GM23248 (cell line): ENCODE results near the gene THOC1. TPM values are rescaled to one million over a fixed set of nuclear protein-coding genes. Genes with fewer than 3 reads are reported as not detected.
"Not testable (repeated sequence)": the region's sequence is repeated elsewhere in the genome, so short reads cannot be mapped to it uniquely, and the experiment has no call there.

ENCODE experiments used
- DNase-seq: peaks from one replicate; pipeline ENCODE4 v3.0.0-alpha.2; 2015
- H2AFZ ChIP-seq: fragments of 200-600 bp; sonication (generic); 2 replicates; pipeline ENCODE4 v1.6.1; 2016; ENCODE audit warnings: antibody characterized with exemption
- H3F3A ChIP-seq: fragments of 200-600 bp; sonication (generic); 2 replicates; pipeline ENCODE4 v1.6.1; 2016; ENCODE audit warnings: mild to moderate bottlenecking, antibody characterized with exemption, mixed run types; ENCODE audit not compliant: insufficient read depth
- H3K27ac ChIP-seq: fragments of 200-600 bp; sonication (generic); 2 replicates; pipeline ENCODE4 v1.5.1; 2016; ENCODE audit warnings: mild to moderate bottlenecking
- H3K27me3 ChIP-seq: fragments of 200-600 bp; sonication (generic); replicated peaks from 2 replicates; pipeline ENCODE4 v1.6.1; 2016; ENCODE audit warnings: mild to moderate bottlenecking; ENCODE audit not compliant: insufficient read depth
- H3K36me3 ChIP-seq: fragments of 200-600 bp; sonication (generic); 2 replicates; pipeline ENCODE4 v1.6.1; 2016; ENCODE audit warnings: low read depth, mild to moderate bottlenecking
- H3K4me1 ChIP-seq: fragments of 200-600 bp; sonication (generic); 2 replicates; pipeline ENCODE4 v1.6.1; 2016; ENCODE audit warnings: mild to moderate bottlenecking; ENCODE audit not compliant: insufficient read depth
- H3K4me2 ChIP-seq: fragments of 200-600 bp; sonication (generic); one replicate; pipeline ENCODE4 v1.6.1; 2016; ENCODE audit warnings: mild to moderate bottlenecking; ENCODE audit not compliant: unreplicated experiment
- H3K4me3 ChIP-seq: fragments of 200-600 bp; sonication (generic); 2 replicates; pipeline ENCODE4 v1.5.1; 2016; ENCODE audit warnings: mild to moderate bottlenecking
- H3K79me2 ChIP-seq: fragments of 200-600 bp; sonication (generic); 2 replicates; pipeline ENCODE4 v1.6.1; 2016; ENCODE audit warnings: mild to moderate bottlenecking; ENCODE audit not compliant: insufficient read depth
- H3K9ac ChIP-seq: fragments of 200-600 bp; sonication (generic); 2 replicates; pipeline ENCODE4 v1.6.1; 2016; ENCODE audit warnings: mild to moderate bottlenecking
- H3K9me2 ChIP-seq: fragments of 200-600 bp; sonication (generic); 2 replicates; pipeline ENCODE4 v1.6.1; 2016; ENCODE audit warnings: mixed run types, mild to moderate bottlenecking, moderate library complexity; ENCODE audit not compliant: insufficient read depth
- H3K9me3 ChIP-seq: fragments of 200-600 bp; sonication (generic); one replicate; pipeline ENCODE4 v1.6.1; 2017; ENCODE audit warnings: low read depth
- H4K20me1 ChIP-seq: fragments of 200-600 bp; sonication (generic); 2 replicates; pipeline ENCODE4 v1.6.0; 2016; ENCODE audit not compliant: insufficient read depth
- EZH2 ChIP-seq: fragments of 200-600 bp; sonication (generic); IDR thresholded peaks from 2 replicates; pipeline ENCODE4 v1.6.1; 2018; ENCODE audit warnings: antibody characterized with exemption, mild to moderate bottlenecking; ENCODE audit not compliant: insufficient read depth, poor library complexity, severe bottlenecking
- EZH2phosphoT487 ChIP-seq: fragments of 200-600 bp; sonication (generic); IDR thresholded peaks from 2 replicates; pipeline ENCODE4 v1.6.1; 2018; ENCODE audit warnings: antibody characterized with exemption, moderate library complexity, mild to moderate bottlenecking, low read depth; ENCODE audit not compliant: insufficient read depth
- WGBS, 2 experiments: methylation state at CpG; one replicate each; pipeline ENCODE4 v1.1.6; 2015 to 2017; ENCODE audit warnings: low lambda C conversion rate in 2 of 2, low coverage in 1 of 2; ENCODE audit errors: missing lambda C conversion rate in 2 of 2; 5-methylcytosine and 5-hydroxymethylcytosine counted together
- in situ Hi-C: fragments of 300-500 bp; cut with MboI; formaldehyde crosslinking; loops from 2 replicates; pipeline ENCODE4 v1.15.0; 2020
- polyA plus RNA-seq: library from polyadenylated mRNA; unstranded; fragments of >200 nt; fragmentation: Nextera tagmentation; extraction: Ambion mirVana; gene quantifications from 2 replicates; pipeline ENCODE4 v1.2.1, GENCODE V29; 2016
- total RNA-seq: library from RNA; depleted of rRNA; stranded (reverse); fragments of >200 nt; shearing (Covaris generic); gene quantifications from 2 replicates; pipeline ENCODE4 v1.2.3, GENCODE V29; 2014

The THOC1 gene
- total and polyA plus RNA-seq, 2 experiments from 2014 or later = 23.2 to 28.3 TPM

- Histone ChIP-seq H3K79me2 (no peaks in the 10 kb centered on the region), H3K27ac (no peak overlapping the region), H3F3A (peaks cover 10% of the 10 kb centered on the region; the same call in 1 of the 2 replicates), H3K9ac (no peak overlapping the region), H3K4me2 (no peak overlapping the region), H3K36me3 (no peaks in the 10 kb centered on the region), H4K20me1 (no peaks in the 10 kb centered on the region), H3K4me3 (no peak overlapping the region), H3K27me3 (no peaks in the 10 kb centered on the region), H2AFZ (no peak overlapping the region), H3K9me2 (no peaks in the 10 kb centered on the region), H3K4me1 (peaks cover 14% of the 10 kb centered on the region; the same call in 1 of the 2 replicates), H3K9me3 (no peaks in the 10 kb centered on the region)
- no peak for TF ChIP-seq EZH2phosphoT487
- TF ChIP-seq EZH2 = no peak
- in situ Hi-C loops = no loop called here
- DNase-seq = no peak
- 88 to 93% methylated on average over 3 of the region's 3 CpGs for WGBS, 2 experiments
Observed at GRCh38 chr18:294566-294965, 26.7 kb upstream of the THOC1 start.

DNA sequence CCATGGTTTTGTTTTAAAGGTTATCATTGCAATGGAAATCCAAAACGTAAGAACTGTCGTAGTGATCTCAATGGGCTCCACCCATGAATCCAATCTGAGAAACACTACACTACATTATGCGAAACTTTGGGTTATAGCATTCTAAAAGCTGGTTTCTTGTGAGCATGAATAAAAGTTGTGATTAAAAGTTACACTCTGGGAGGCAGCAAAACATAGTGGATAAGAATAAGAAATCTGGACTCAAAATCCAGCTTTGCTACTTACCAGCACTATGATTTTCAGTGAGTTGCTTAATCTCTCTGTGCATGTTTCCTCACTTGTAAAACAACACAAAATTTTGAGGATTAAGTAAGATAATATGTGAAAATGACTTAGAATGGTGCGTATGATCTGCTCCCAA, 25.7 kb upstream of the THOC1 start:
- Histone ChIP-seq H3K4me1 (peaks cover 14% of the 10 kb centered on the region; the same call in 1 of the 2 replicates), H3K4me2 (no peak overlapping the region), H3K27ac (no peak overlapping the region), H3K27me3 (no peaks in the 10 kb centered on the region), H3K36me3 (no peaks in the 10 kb centered on the region), H3K9ac (no peak overlapping the region), H3K4me3 (no peak overlapping the region), H3K9me2 (no peaks in the 10 kb centered on the region), H3F3A (peaks cover 10% of the 10 kb centered on the region; the same call in 1 of the 2 replicates), H3K79me2 (no peaks in the 10 kb centered on the region), H3K9me3 (no peaks in the 10 kb centered on the region), H2AFZ (no peak overlapping the region), H4K20me1 (no peaks in the 10 kb centered on the region)
- no peak for TF ChIP-seq EZH2
- no peak for TF ChIP-seq EZH2phosphoT487
- peak; percentile 41 for DNase-seq
- in situ Hi-C loops = no loop called here
- WGBS, 2 experiments = 80 to 81% methylated on average over 4 of the region's 4 CpGs

GRCh38 chr18:292271-292670, 24.4 kb upstream of the THOC1 start:
- Histone ChIP-seq H3K79me2 (no peaks in the 10 kb centered on the region), H4K20me1 (no peaks in the 10 kb centered on the region), H3K9me3 (no peaks in the 10 kb centered on the region), H3K27me3 (no peaks in the 10 kb centered on the region), H3K4me1 (peaks cover 14% of the 10 kb centered on the region; the same call in 1 of the 2 replicates), H3K4me2 (no peak overlapping the region), H3F3A (peaks cover 10% of the 10 kb centered on the region; the same call in 1 of the 2 replicates), H3K9ac (no peak overlapping the region), H2AFZ (no peak overlapping the region), H3K27ac (no peak overlapping the region), H3K9me2 (no peaks in the 10 kb centered on the region), H3K36me3 (no peaks in the 10 kb centered on the region), H3K4me3 (no peak overlapping the region)
- no peak for TF ChIP-seq EZH2
- TF ChIP-seq EZH2phosphoT487 = no peak
- peak; percentile 39 for DNase-seq
- in situ Hi-C loops = no loop called here
- WGBS, 2 experiments = 54 to 55% methylated on average over 3 of the region's 3 CpGs

DNA sequence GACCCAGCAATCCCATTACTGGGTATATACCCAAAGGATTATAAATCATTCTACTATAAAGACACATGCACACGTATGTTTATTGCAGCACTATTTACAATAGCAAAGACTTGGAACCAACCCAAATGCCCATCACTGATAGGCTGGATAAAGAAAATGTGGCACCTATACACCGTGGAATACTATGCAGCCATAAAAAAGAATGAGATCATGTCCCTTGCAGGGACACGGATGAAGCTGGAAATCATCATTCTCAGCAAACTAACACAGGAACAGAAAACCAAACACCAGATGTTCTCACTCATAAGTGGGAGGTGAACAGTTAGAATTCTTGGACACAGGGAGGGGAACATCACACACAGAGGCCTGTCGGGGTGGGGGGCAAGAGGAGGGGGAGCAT, 22.1 kb upstream of the THOC1 start:
- not testable (repeated sequence) for H3K27me3 ChIP-seq, DNase-seq, H3K36me3 ChIP-seq, H3K4me1 ChIP-seq, H3K9ac ChIP-seq, H4K20me1 ChIP-seq, H3K79me2 ChIP-seq, H3F3A ChIP-seq, H3K27ac ChIP-seq, H3K4me3 ChIP-seq, H2AFZ ChIP-seq, H3K4me2 ChIP-seq, H3K9me3 ChIP-seq, H3K9me2 ChIP-seq
- WGBS, 2 experiments = 60 to 64% methylated on average over 4 of the region's 4 CpGs
- in situ Hi-C loops = loop anchor here (5.0 kb wide), 1 partner anchor 322 kb away; no protein-coding TSS in a partner anchor

- no peak overlapping the region for H3K9ac ChIP-seq
- no peak for DNase-seq
- TF ChIP-seq EZH2 (no peak), EZH2phosphoT487 (no peak)
- no peak overlapping the region for H3K27ac ChIP-seq
- H3K4me3 ChIP-seq = no peak overlapping the region
- no peaks in the 10 kb centered on the region for H3K4me1 ChIP-seq
- H2AFZ ChIP-seq = no peak overlapping the region
- no peaks in the 10 kb centered on the region for H3F3A ChIP-seq
- no peaks in the 10 kb centered on the region for H3K27me3 ChIP-seq
- H3K36me3 ChIP-seq = no peaks in the 10 kb centered on the region
- H3K9me3 ChIP-seq = no peaks in the 10 kb centered on the region
- no peaks in the 10 kb centered on the region for H4K20me1 ChIP-seq
- H3K9me2 ChIP-seq = no peaks in the 10 kb centered on the region
- WGBS, 2 experiments = 89 to 100% methylated on average over 1 of the region's 1 CpG
- in situ Hi-C loops = loop anchor here (5.0 kb wide), 1 partner anchor 323 kb away; no protein-coding TSS in a partner anchor
- no peaks in the 10 kb centered on the region for H3K79me2 ChIP-seq
- H3K4me2 ChIP-seq = no peak overlapping the region
Observed at GRCh38 chr18:289026-289425, 21.2 kb upstream of the THOC1 start.
